DMS79 (cell line): ENCODE results near the gene EPHA2.
"Not testable (repeated sequence)": the region's sequence is repeated elsewhere in the genome, so short reads cannot be mapped to it uniquely, and the experiment has no call there.

Experiments used
- DNase-seq: peaks from one replicate; lab custom pipeline; 2025; lab: John Stamatoyannopoulos, UW

Gene EPHA2

DNA sequence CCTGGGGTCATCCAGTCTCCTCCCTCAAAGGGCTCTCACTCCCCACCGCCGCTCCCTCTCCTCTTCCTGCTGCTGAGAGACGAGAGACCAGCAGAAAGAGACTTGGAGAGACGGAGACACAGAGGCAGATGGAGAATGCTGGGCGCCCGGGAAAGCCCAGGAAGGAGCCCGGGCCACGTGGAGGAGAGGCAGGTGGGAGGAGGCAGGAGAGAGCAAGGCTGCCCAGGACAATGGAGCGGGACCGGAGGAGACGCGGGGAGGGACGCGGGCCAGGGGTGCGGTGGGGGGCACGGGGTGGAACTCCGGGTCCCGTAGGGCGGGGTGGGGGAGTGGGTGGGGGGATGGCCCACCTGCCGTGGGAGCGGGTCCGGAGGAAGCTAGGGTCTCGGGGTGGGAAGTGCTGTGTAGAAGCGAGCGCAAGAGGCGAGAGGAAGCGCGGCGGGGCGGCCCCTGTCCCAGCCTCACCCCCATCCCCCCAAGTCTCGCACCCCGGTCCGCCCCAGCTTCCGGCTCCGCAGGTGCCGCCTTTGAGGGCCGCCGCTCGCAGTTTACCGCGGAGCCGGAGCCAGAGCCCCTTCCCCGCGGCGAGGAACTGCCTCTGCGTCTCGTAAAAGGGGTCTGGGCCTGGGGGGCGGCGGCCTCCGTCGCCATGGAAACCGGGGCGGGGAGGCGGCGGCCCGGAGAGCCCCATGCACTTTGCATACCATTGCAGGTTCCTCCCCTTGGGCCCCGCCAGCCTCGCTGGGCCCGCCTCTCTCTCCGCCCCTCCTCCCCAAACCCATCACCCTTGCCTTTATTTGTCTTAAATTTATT, 11.7 kb upstream of the EPHA2 start:
- DNase-seq = no peak

DNA sequence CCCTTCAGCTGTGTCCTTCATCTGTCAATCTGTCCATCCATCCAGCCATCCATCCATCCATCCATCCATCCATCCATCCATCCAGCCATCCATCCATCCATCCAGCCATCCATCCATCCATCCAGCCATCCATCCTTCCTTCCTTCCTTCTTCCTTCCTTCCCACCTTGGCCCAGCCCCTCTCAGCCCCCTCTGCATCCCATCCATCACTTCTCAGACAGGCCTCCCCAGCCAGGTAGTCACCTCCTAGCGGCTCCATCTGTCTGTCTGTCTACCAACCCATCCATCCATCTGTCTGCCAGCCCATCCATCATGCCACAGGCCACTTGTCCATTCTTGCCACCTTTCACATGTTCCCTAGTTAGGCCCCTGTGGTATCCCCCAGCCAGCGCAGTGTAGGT, 10.2 kb upstream of the EPHA2 start:
- no peak for DNase-seq

DNA sequence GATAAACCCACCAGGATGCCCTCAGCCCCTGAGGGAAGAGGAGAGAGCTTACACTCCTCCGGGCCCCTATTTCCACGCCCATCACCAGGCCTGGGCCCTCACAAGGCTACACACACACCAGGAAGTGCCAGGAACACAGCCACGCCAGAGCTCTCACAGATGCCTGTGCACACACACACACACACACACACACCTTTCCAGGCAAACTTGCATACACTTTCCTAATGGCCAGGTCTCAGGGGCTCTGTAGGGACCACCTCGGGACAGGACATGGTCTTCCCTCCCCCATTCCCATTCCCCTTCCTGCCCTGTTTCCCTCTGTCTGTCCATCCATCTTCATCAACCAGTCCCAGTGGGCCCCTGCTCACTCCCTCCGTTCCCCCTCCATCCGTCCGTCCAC, 9.7 kb upstream of the EPHA2 start:
- DNase-seq = no peak

DNA sequence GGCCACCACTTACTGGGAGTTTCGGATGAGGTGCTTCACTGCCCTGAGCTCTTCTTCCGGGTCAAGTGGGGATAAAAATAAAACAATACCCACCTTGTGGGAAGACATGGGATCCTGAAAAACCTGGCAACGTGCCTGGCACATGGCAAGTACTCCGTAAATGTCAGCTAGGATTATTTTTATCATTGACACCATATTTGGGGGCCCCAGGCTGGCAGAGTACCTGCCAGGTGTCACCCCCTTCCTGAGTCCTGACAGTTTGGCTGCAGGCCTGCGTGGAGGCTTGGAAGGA, 9.2 kb upstream of the EPHA2 start:
- no peak for DNase-seq

DNA sequence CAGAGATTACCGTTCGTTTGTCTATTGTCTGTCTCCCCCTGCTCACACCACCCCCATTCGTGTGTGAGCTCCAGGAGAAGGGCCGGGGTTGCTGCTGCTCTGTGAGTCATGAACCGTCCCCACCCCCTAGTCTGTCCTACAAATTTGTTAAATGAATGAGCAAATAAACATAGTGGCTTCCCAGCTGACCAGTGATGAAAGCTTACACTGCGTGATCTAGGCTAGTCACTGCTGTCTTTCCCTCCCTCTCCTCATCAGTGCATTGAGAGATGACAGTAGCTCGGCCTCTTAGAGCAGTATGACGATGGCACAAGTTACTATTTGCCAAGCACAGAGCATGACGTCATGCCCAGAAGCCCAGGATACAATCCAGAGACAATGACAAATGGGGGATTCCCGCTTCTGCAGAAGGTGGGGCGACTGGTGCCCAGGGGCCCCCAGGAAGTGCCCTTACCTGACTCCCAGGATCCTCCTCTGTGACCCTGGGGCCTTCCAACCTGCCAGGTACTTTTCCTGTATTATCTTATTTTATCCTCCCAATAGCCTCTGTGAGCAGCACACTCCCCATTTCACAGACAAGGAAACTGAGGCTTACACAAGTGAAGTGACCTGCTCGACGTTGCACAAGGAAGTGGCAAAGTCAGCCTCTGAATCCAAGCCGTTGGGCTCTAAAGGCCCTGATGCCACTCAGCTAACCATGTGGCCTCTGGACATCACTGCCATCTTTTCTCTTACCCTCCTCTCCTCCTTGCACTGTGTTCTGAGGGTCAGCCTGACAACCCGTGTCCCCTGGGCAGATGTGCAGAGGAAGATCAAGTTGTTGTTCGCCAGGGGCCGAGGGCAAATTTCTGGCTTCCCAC, 8.6 kb upstream of the EPHA2 start:
- DNase-seq = no peak

DNA sequence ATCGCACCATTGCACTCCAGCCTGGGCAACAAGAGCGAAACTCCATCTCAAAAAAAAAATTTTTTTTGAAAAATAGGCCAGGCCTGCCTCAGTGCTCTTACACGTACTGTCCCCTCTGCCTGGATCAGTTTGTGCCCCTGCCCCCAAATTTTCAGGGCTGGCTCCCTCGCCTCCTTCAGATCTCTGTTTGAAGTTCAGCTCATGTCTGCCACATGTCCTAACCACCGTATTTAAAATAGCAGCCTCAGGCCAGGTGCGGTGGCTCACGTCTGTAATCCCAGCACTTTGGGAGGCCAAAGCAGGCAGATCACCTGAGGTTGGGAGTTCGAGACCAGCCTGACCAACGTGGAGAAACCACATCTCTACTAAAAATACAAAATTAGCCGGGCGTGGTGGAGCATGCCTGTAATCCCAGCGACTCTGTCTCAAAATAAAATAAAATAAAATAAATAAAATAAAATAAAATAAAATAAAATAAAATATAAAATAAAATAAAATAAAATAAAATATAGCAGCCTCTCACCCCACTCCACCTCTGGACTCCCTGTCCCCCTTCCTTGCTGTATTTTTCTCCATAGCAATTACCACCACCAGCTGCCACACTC, 7.8 kb upstream of the EPHA2 start:
- not testable (repeated sequence) for DNase-seq

DNA sequence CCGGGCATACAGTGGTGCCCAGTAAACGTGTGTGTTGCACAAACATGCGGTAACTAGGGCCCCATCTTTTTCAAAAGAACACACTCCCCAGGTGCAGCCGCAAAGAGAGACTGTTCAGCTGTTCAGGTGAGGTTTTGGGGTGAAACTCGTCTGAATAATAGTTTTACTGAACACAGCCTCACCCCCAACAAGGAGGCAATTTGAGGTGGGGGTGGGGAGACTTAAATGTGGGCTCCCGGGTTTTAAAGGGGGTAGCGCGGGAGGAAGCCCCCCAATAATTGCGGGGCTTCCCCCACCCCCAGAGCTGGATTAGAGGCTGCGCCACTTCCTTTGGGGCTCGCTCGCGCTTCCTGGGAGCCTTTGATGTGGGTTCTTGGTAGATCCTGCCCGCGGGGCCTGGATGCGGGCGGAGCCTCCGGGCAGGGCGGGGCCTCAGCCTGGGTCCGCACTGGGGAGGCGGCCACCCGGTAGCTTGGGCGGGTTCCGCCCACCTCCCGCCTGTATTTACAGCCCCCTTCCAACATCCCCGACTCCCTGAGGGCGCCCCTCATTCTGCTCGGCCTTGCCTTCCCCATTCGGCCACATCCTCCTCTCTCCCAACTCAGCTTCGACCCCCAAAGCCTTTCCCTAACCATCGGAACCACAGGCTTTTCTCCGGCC, 6.4 kb upstream of the EPHA2 start:
- no peak for DNase-seq

DNA sequence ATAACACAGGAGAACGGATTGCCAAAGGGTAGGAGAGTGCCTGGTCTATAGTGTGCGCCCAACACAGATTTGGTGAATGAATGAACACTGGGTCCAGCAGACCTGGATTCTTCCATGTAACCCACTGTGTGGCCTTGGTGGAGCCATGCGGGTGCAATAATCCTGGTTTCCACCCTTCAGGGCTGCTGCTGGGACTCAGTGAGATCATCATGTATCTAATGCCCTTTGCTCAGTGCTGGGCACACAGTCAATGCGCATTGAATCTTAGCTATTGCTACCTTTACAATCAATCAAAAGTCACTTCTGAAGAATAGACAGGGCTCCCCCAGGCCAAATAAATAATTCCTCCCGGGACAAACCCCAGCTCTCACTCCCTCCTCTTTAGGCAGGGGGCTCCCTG, 5.8 kb upstream of the EPHA2 start:
- DNase-seq = no peak

DNA sequence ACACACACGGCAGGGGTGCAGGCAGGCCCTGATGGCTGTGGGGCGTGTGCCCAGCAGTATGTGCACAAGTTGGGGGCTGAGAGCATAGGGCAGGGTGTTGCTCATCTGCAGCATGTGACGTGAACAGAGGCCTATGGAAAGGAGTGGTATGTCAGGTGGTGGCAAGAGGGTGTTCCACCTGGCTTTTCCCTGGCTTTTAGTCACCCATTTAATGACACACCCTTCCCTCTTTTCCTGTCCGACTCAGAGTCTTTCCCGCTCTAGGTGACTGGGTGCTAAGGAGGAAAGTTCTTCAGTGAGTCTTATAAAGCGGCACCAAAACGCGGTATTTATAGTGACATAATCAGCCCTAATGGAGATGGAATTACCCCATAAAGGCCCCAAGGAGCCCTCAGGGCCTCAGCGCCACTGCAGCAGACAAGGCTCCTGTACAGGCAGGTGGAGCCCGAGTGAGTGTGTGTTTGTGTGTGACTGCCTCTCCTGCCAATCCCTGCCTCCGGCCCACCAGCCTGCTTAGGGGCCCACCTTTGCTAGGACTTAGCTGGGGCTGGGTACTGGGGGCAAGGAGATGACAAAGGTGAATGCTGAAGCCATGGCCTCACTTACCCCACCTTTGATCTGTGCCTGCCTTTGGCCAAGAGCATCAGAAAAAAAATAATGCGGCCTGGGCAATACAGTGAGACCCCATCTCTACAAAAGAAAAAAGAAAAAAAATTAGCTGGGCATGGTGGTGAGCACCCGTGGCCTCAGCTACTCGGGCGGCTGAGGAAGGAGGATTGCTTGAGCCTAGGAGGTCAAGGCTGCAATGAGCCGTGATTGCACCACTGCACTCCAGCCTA, 3.3 kb upstream of the EPHA2 start:
- DNase-seq = no peak

DNA sequence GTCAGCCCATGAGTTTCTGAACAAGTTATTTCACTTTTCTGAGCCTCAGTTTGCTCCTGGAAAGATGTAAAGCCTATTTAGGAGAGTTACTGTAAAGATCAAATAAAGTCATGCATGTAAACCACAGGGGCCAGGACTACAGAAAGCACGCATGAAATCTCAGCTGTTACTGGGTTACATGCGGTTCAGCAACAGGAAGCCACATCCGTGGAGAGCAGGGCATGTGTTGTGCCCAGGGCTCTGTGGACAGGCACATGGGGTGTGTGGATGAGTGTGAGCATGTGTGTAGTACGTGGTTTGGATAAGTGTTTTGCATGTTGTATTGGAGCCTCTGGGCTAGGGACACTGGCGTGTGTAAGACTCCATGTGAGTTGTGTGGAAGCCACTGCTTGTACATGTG, 2.2 kb upstream of the EPHA2 start:
- no peak for DNase-seq

DNA sequence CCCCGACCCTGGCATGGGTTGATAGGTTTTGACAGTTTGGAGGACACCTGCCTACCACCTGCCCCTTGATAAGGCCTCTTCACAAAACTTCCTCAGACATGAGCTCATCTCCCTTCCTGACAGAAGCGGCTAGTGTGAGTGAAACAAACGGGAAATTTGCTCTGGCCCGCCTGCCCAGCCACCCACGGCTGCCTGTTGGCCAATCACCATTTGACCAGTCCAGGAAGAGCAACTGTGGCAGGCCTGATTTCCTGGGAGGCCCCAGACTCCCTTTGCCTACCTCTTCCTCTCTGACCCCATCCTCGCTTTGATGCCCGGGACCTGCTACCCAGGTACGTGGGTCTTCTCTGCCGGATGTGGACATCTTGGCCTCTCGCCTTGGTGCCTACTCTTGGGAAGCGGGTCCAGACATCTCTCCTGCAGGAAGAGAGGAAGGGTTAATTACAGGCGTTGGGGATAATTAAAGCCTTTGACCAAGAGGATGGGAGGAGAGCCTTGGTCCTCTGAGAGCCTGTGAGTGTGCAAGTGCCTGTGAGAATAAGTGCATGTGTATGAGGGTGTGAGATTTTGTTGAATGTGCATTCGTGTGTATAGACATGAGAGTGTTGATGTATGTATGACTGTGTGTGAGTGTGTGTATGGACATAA, 1.1 kb upstream of the EPHA2 start:
- DNase-seq = no peak

DNA sequence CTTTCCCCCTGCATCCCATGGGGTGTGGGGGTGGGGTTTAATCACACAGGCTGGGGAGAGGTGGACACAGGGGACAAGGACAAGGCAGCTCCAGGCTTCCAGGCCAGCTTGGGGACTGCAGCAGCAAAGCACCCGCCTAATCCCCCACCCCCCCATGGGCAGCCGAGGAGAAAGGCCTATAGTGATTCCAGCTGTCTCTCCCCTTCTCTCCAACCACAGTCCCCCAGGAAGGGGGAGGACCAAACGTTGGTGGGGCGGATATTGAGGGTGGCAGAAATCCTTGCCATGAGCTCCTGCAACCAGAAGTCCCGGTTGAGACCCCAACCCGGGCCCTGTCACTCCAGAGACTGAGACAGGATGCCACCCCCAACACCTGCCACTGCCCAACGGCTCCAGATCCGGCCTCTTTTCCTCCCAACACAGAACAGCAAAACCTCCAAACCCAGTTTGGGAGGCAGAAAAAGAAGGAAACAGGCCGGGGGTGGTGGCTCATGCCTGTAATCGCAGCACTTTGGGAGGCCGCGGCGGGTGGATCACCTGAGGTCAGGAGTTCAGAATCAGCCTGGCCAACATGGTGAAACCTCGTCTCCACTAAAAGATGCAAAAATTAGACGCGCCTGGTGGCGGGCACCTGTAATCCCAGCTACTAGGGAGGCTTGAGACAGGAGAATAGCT, 1.7 kb downstream of the EPHA2 start:
- no peak for DNase-seq

DNA sequence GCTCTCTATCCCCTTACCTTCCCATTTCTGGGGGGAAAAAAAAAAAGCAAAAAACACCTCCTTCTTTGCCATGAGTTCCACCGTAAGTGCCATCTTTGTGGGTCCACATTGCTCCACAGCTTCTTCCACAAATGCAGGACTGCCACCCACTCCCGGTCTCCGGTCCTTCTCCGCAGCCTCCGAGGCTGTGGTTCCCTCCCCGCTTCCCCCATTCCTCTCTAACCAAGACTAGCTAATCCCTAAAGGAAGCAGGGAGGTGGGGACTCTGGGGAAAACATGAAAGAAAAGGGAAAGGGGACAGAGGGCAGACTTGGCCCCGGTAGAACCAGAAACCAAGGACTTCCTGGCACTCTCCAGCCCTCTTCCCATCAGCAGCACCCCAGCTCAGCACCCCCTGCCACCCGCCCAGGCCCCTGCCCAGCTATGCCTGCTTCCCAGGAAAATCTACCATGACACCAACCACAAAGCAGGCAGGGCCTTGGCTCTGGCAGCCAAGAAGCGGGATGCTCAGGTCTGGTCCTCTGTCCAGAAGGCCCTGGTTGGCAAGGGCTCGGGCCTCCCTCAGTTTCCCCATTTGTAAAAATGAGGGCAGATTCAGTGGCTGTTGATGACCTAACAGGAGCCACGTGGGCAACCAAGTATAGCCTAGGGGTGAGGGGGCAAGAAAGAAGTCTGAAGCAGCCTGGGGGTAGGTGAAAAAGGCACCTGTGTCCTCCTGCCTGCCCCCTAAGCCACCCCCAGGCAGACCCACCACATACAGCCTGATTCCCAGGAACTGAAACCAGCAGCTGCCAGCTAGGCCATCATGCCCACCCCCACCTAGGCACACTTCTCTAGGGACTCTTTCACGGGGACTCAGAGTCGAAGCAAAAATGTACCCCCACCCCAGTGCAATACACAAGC, 2.5 kb downstream of the EPHA2 start:
- no peak for DNase-seq

DNA sequence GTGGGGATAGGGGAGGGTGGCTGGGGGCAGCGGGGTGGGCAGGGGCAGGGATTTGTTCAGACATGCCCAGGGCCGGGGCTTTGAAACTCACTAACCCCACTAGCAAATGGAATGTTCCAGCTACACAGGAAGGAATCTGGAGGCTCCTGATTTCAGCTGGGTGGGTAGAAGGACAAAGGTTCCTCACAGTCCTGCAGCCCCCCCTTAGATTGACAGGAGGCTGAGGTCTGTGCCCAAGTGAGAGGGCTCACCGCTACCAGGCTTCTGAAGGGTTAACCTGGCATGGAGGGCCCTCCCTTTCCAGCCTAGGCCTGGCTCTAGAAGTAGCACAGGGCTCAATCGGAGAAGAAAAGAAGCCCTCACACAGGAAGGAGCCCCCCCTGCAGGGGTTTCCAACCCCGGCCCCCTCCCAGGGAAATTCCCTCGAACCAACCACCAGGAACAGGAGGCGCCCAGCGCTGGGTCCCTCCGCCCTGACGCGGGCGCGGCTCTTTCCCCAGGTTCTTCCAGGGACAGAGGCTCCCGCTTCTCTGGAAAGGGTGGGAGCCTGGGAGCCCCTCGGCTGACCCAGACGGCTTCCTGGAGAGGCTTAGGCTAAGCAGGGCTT, 3.3 kb downstream of the EPHA2 start:
- DNase-seq = no peak

DNA sequence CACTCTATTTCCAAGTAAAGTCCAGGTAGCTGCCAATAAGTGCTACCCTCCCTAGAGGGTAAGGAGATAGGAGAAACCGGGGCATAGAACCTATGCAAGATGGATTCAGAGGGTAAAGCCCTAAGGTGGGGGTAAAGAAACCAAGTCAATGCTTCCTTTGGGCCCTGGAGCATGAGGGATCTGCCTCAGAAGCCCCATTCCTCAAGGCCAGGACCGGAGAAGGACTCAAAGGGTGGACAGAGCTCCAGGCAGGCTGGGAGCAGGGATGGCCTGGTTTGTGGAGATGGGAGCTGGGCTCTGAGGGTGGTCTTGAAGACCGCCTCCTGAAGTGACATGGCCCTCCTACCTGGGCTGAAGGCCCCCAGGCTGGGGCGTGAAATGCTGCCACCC, 3.9 kb downstream of the EPHA2 start:
- no peak for DNase-seq

DNA sequence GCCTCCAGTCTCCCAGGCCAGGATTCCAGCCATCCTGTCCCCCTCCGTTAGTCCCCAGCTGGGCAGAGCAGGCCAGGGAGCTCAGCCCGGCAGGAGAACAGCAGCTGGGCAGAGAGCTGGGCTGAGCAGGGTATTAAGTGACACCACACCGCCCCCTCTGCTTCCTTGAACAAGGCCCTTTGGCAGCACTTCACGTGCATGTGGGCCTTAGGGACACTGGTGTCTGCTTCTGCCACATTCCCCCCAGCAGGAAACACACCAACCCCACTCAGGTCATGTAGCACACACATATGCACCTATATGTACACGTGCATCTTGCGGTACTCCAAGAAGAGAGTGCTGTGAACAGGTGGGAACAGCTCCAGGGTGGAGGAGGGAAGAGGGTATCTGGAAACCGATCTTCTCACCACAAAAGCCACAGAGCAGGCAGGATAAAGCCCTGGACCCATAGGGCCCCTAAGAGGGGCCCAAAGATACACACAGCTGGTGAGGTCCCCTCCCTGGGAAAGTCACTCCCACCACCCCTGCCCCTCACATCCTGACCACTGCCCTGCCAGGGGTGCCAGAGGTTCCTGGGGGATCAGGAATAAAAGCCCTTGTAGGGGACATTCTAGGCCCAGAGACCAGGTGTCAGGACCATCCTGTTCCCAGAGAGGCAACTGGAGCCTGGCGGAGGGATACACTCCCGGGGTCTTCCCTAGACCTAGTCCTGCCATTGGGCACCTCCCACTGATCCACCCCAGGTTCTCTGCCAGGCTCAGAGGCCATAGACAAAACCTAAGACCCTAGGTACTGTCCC, 4.5 kb downstream of the EPHA2 start:
- DNase-seq = no peak

DNA sequence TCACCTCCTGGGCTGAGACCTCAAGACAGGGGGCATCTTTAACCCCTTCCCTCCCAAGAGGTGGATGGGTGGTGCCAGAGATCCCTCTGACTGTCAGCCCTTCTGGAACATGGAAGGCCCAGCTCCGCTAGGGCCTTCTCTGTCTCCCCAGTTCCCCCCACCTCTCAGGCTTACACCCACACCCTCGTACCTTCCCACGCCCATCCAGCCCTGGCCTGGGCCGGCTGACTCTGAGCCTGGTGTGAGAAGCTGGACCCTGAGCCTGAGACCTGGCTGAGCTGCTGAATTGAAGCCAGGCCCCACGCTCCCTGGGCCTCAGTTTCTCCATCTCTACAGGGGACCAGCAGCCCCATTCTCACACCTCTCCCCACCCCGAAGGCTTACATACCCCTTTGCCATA, 5.4 kb downstream of the EPHA2 start:
- DNase-seq = no peak
